SH-SY5Y (cell line): ENCODE measurements around the gene EDA.

ENCODE experiments used
- GATA2 ChIP-seq: IDR thresholded peaks from 2 replicates; pipeline ENCODE4 v1.6.1; 2011; ENCODE audit warnings: mild to moderate bottlenecking, low read depth, low read length
- GATA3 ChIP-seq: IDR thresholded peaks from 2 replicates; pipeline ENCODE4 v1.6.1; 2011; ENCODE audit warnings: low read depth, mild to moderate bottlenecking, low read length, moderate library complexity

- no peak for TF ChIP-seq GATA3
- no peak for TF ChIP-seq GATA2
Measured at GRCh38 chrX:70066646-70067045, 450.7 kb downstream of the EDA start.
